ENCODE results near the gene IFT172.

GRCh38 chr2:27441226-27441926 lies 48.2 kb downstream of the IFT172 start:
- no peak for TF ChIP-seq EZH2 (IDR thresholded peaks at IDR 0.05; ENCODE audit: borderline replicate concordance, insufficient read depth, low read depth, low read length, poor library complexity, severe bottlenecking)
- no peak for TF ChIP-seq CTCF (IDR thresholded peaks at IDR 0.05)

All from B cell (primary cell).